Osteoblast (primary cell): ENCODE results near the gene ASB2. TPM values are rescaled to one million over a fixed set of nuclear protein-coding genes. Genes with fewer than 3 reads are reported as not detected.

ENCODE experiments used
- DNase-seq: peaks from one replicate; pipeline ENCODE4 v3.0.0; 2011; ENCODE audit warnings: low spot score, mixed read lengths; ENCODE audit not compliant: insufficient read length; ENCODE audit errors: missing footprints
- H2AFZ ChIP-seq: 2 replicates; pipeline ENCODE4 v1.6.0; 2011; ENCODE audit warnings: mild to moderate bottlenecking, low read length
- H3K27ac ChIP-seq: 2 replicates; pipeline ENCODE4 v1.5.1; 2011; ENCODE audit warnings: mild to moderate bottlenecking, low read depth, low read length, moderate library complexity
- H3K27me3 ChIP-seq: 2 replicates; pipeline ENCODE4 v1.6.0; 2012; ENCODE audit warnings: mild to moderate bottlenecking, control low read depth, inconsistent platforms, low read length, moderate library complexity; ENCODE audit not compliant: insufficient read depth
- H3K36me3 ChIP-seq: 2 replicates; pipeline ENCODE4 v1.5.1; 2011; ENCODE audit warnings: mild to moderate bottlenecking, low read length, control low read depth, moderate library complexity; ENCODE audit not compliant: insufficient read depth
- H3K4me1 ChIP-seq: 2 replicates; pipeline ENCODE4 v1.5.1; 2011; ENCODE audit warnings: mild to moderate bottlenecking, low read length, control low read depth, moderate library complexity; ENCODE audit not compliant: insufficient read depth
- H3K4me2 ChIP-seq: 2 replicates; pipeline ENCODE4 v1.6.0; 2011; ENCODE audit warnings: mild to moderate bottlenecking, low read length; ENCODE audit not compliant: insufficient read depth
- H3K4me3 ChIP-seq: fragments of 200-600 bp; sonication (generic); 3 replicates; pipeline ENCODE4 v1.5.1; 2012; ENCODE audit warnings: mild to moderate bottlenecking, low read length, inconsistent platforms; ENCODE audit not compliant: insufficient read depth
- H3K79me2 ChIP-seq: 2 replicates; pipeline ENCODE4 v1.6.0; 2012; ENCODE audit warnings: mild to moderate bottlenecking, low read length, control low read depth, inconsistent platforms; ENCODE audit not compliant: insufficient read depth
- H3K9me3 ChIP-seq: 2 replicates; pipeline ENCODE4 v1.5.1; 2011; ENCODE audit warnings: low read depth, low read length, control low read depth
- H4K20me1 ChIP-seq: 2 replicates; pipeline ENCODE4 v1.6.0; 2012; ENCODE audit warnings: mild to moderate bottlenecking, low read length, control low read depth; ENCODE audit not compliant: insufficient read depth
- CTCF ChIP-seq: IDR thresholded peaks from 2 replicates; pipeline ENCODE4 v1.5.1; 2011; ENCODE audit warnings: mild to moderate bottlenecking, low read depth, low read length, moderate library complexity; ENCODE audit errors: extremely low read depth
- total RNA-seq: library from RNA; depleted of rRNA; stranded (reverse); fragments of >200 nt; gene quantifications from 2 replicates; pipeline ENCODE4 v1.2.3, GENCODE V29; 2012

ASB2 gene
- total RNA-seq, 1 donor: 1.1 TPM

GRCh38 chr14:93972618-93973205, 3.7 kb downstream of the ASB2 start:
- H3K9me3 ChIP-seq: no peaks in the 10 kb centered on the region
- no peak for TF ChIP-seq CTCF
- H3K4me3 ChIP-seq: no peak overlapping the region
- H3K36me3 ChIP-seq: no peaks in the 10 kb centered on the region
- no peak overlapping the region for H3K4me2 ChIP-seq
- DNase-seq: peak; percentile 66
- H3K79me2 ChIP-seq: no peaks in the 10 kb centered on the region
- H3K27ac ChIP-seq: no peak overlapping the region
- H3K27me3 ChIP-seq: no peaks in the 10 kb centered on the region
- H4K20me1 ChIP-seq: no peaks in the 10 kb centered on the region
- no peak overlapping the region for H2AFZ ChIP-seq
- H3K4me1 ChIP-seq: peaks cover 3% of the 10 kb centered on the region

DNA sequence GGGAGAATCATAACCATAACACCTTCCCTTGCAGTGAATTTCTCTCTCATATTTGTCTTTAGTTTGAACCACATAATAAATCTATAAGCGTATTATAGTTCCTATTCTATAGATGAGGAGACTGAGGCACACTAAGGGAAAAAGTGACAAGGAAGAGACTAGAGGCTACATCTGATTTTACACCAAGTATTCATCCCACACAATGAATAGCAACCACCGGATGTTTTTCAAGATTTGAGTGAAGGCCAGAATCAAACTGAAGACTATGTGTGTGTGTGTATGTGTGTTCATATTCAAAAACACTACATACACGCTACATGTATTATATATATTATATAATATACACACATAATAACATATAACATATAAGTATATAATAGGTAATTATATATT, 4.7 kb downstream of the ASB2 start:
- Histone ChIP-seq H3K4me2 (peak overlapping the region; percentile 89), H3K27ac (no peak overlapping the region), H3K27me3 (no peaks in the 10 kb centered on the region), H3K79me2 (no peaks in the 10 kb centered on the region), H3K36me3 (no peaks in the 10 kb centered on the region), H3K9me3 (no peaks in the 10 kb centered on the region), H4K20me1 (no peaks in the 10 kb centered on the region), H3K4me1 (peaks cover 3% of the 10 kb centered on the region), H3K4me3 (peak overlapping the region; percentile 70), H2AFZ (peak overlapping the region; percentile 88)
- DNase-seq: peak; percentile 38
- no peak for TF ChIP-seq CTCF

- Histone ChIP-seq H4K20me1 (no peaks in the 10 kb centered on the region), H3K4me2 (peak overlapping the region; percentile 89), H3K9me3 (no peaks in the 10 kb centered on the region), H2AFZ (peak overlapping the region; percentile 88), H3K27ac (no peak overlapping the region), H3K27me3 (no peaks in the 10 kb centered on the region), H3K4me3 (peak overlapping the region; percentile 70), H3K4me1 (peaks cover 6% of the 10 kb centered on the region), H3K36me3 (no peaks in the 10 kb centered on the region), H3K79me2 (no peaks in the 10 kb centered on the region)
- peak; percentile 90 for DNase-seq
- peak; percentile 2 for TF ChIP-seq CTCF
Measured at GRCh38 chr14:93970965-93971634, 5.3 kb downstream of the ASB2 start.

- DNase-seq: peak; percentile 76
- peaks cover 11% of the 10 kb centered on the region for H3K4me1 ChIP-seq
- TF ChIP-seq CTCF: peak; percentile 44
Measured at GRCh38 chr14:93970585-93970964, 5.8 kb downstream of the ASB2 start.

More at GRCh38 chr14:93970585-93970964, 5.8 kb downstream of the ASB2 start:
- H3K4me2 ChIP-seq: peak overlapping the region; percentile 89
- H3K4me3 ChIP-seq: peak overlapping the region; percentile 70
- no peaks in the 10 kb centered on the region for H3K9me3 ChIP-seq
- H3K27me3 ChIP-seq: no peaks in the 10 kb centered on the region
- H2AFZ ChIP-seq: peak overlapping the region; percentile 88
- no peak overlapping the region for H3K27ac ChIP-seq
- no peaks in the 10 kb centered on the region for H3K36me3 ChIP-seq
- H4K20me1 ChIP-seq: no peaks in the 10 kb centered on the region
- H3K79me2 ChIP-seq: no peaks in the 10 kb centered on the region
